ENCODE results near the gene GPRASP1. TPM values are rescaled to one million over a fixed set of nuclear protein-coding genes. Genes with fewer than 3 reads are reported as not detected.

GPRASP1 gene
- 0.99 and 2.2 TPM in 2 replicates for total RNA-seq

GRCh38 chrX:102651242-102652011 is at the start of gene GPRASP1:
Gene GPRASP1 (plus strand): TSS chrX:102651483. CDS start chrX:102653914, 2,431 bp downstream.

Other genes with a start within 250 kb of the GPRASP1 start
- not detected in 2 replicates for gene NXF2B, start 211.5 kb upstream of the GPRASP1 start, total RNA-seq
- gene TCP11X2, start 179.7 kb upstream of the GPRASP1 start, total RNA-seq = not detected in 2 replicates
- 0.75 and 2.8 TPM in 2 replicates for gene TMSB15A, start 134.7 kb upstream of the GPRASP1 start, total RNA-seq
- gene ARMCX5, start 52.0 kb upstream of the GPRASP1 start, total RNA-seq = 16.4 and 16.6 TPM in 2 replicates
- 16.0 and 21.1 TPM in 2 replicates for gene GPRASP2, start 61.0 kb downstream of the GPRASP1 start, total RNA-seq
- gene GPRASP3, start 69.3 kb downstream of the GPRASP1 start, total RNA-seq = 8.5 and 9.3 TPM in 2 replicates

Measured in endothelial cell of coronary artery (primary cell).